ENCODE results near the gene TCEA2. TPM values are rescaled to one million over a fixed set of nuclear protein-coding genes. Genes with fewer than 3 reads are reported as not detected.
A peak's percentile ranks its signal among the peaks of the same experiment; 100 is the strongest.

TCEA2 gene
- total and polyA plus RNA-seq, 2 experiments from 2014 or later: 96.0 to 169 TPM

GRCh38 chr20:64042054-64042781 lies 20.8 kb upstream of the TCEA2 start:
- Histone ChIP-seq H3K4me3 (peak overlapping the region; percentile 30), H3K36me3 (no peaks in the 10 kb centered on the region), H3K27ac (no peak overlapping the region), H3K4me1 (ENCODE audit: low read depth) (no peaks in the 10 kb centered on the region), H3K9me3 (ENCODE audit: low read depth) (no peaks in the 10 kb centered on the region), H3K27me3 (peaks cover 96% of the 10 kb centered on the region)
- TF ChIP-seq CTCF (IDR thresholded peaks at IDR 0.05; ENCODE audit: low read depth, low read length): no peak
- no peak for DNase-seq (ENCODE audit: low read depth in 1 of 2, low spot score in 1 of 2)

GRCh38 chr20:64043768-64044167 lies 19.2 kb upstream of the TCEA2 start:
- peaks cover 96% of the 10 kb centered on the region for H3K27me3 ChIP-seq
- H3K27ac ChIP-seq: no peak overlapping the region
- no peaks in the 10 kb centered on the region for H3K36me3 ChIP-seq
- no peak for TF ChIP-seq CTCF (IDR thresholded peaks at IDR 0.05; ENCODE audit: low read depth, low read length)
- no peaks in the 10 kb centered on the region for H3K4me1 ChIP-seq (ENCODE audit: low read depth)
- no peak overlapping the region for H3K4me3 ChIP-seq
- H3K9me3 ChIP-seq (ENCODE audit: low read depth): no peaks in the 10 kb centered on the region
- DNase-seq (ENCODE audit: low read depth in 1 of 2, low spot score in 1 of 2): no peak

- H3K27ac ChIP-seq: no peak overlapping the region
- H3K36me3 ChIP-seq: no peaks in the 10 kb centered on the region
- no peaks in the 10 kb centered on the region for H3K9me3 ChIP-seq (ENCODE audit: low read depth)
- no peaks in the 10 kb centered on the region for H3K4me1 ChIP-seq (ENCODE audit: low read depth)
- TF ChIP-seq CTCF (IDR thresholded peaks at IDR 0.05; ENCODE audit: low read depth, low read length): no peak
- DNase-seq (ENCODE audit: low read depth in 1 of 2, low spot score in 1 of 2): peak in 1 of 2 donors; percentile 55
- peaks cover 97% of the 10 kb centered on the region for H3K27me3 ChIP-seq
- no peak overlapping the region for H3K4me3 ChIP-seq
Observed at GRCh38 chr20:64044484-64045247, 18.3 kb upstream of the TCEA2 start.

- no peak for TF ChIP-seq CTCF (IDR thresholded peaks at IDR 0.05; ENCODE audit: low read depth, low read length)
- DNase-seq (ENCODE audit: low read depth in 1 of 2, low spot score in 1 of 2): no peak
- H3K27me3 ChIP-seq: peaks cover 97% of the 10 kb centered on the region
Observed at GRCh38 chr20:64045346-64046011, 17.5 kb upstream of the TCEA2 start.

GRCh38 chr20:64047046-64047389 lies 16.0 kb upstream of the TCEA2 start:
- Histone ChIP-seq H3K9me3 (ENCODE audit: low read depth) (no peaks in the 10 kb centered on the region), H3K36me3 (no peaks in the 10 kb centered on the region), H3K27ac (no peak overlapping the region), H3K27me3 (peaks cover 92% of the 10 kb centered on the region), H3K4me3 (no peak overlapping the region), H3K4me1 (ENCODE audit: low read depth) (no peaks in the 10 kb centered on the region)
- no peak for DNase-seq (ENCODE audit: low read depth in 1 of 2, low spot score in 1 of 2)
- no peak for TF ChIP-seq CTCF (IDR thresholded peaks at IDR 0.05; ENCODE audit: low read depth, low read length)

More at GRCh38 chr20:64045346-64046011, 17.5 kb upstream of the TCEA2 start:
- H3K27ac ChIP-seq: no peak overlapping the region
- H3K4me1 ChIP-seq (ENCODE audit: low read depth): no peaks in the 10 kb centered on the region
- no peaks in the 10 kb centered on the region for H3K36me3 ChIP-seq
- no peak overlapping the region for H3K4me3 ChIP-seq
- no peaks in the 10 kb centered on the region for H3K9me3 ChIP-seq (ENCODE audit: low read depth)

Data from cardiac muscle cell (in vitro differentiated cells and primary cell).